K562 (cell line): Measurements from ENCODE around the gene MTHFSD. TPM values are rescaled to one million over a fixed set of nuclear protein-coding genes. Genes with fewer than 3 reads are reported as not detected.

Experiments
- ATAC-seq: fragments of 200-7000 bp; cut with Tn5 transposase; 3 replicates; pipeline ENCODE4 v1.9.1; 2020; ENCODE audit warnings: moderate library complexity
- BruUV-seq: library from RNA; stranded (reverse); fragments of 400-500 nt; replicated peaks from 2 replicates; lab custom pipeline; 2021; lab: Mats Ljungman, UMichigan
- CTCF ChIA-PET: fragments of 300-600 bp; formaldehyde crosslinking; extraction: SDS; loops from one replicate; lab custom pipeline; 2021; ENCODE audit warnings: low intra/inter-chr PET ratio; lab: Yijun Ruan, JAX
- POLR2A ChIA-PET: fragments of 300-600, 350-650 bp; sonication (Branson Sonifier 250); formaldehyde crosslinking; extraction: SDS; loops from one replicate; lab custom pipeline; 2021; ENCODE audit warnings: antibody characterized with exemption, inconsistent platforms; lab: Yijun Ruan, JAX
- DNase-seq, 4 experiments: peaks; one replicate each; pipeline versions ENCODE4 v3.0.0 to v3.0.0-alpha.2; 2011 to 2018; ENCODE audit warnings: low spot score in 3 of 4, mixed read lengths in 3 of 4; ENCODE audit errors: extremely low read depth in 1 of 4
- FAIRE-seq: peaks from 2 replicates; lab custom pipeline; 2011; peaks lifted over from hg19 to GRCh38; lab: Jason Lieb, UNC
- H2AFZ ChIP-seq: 2 replicates; pipeline ENCODE4 v1.6.0; 2011; ENCODE audit warnings: low read depth, low read length, control low read depth, inconsistent platforms
- H3K27ac ChIP-seq: fragments of 200-600 bp; 3 replicates; pipeline ENCODE4 v1.8.0; 2011; ENCODE audit warnings: low read depth, mild to moderate bottlenecking, control low read depth, inconsistent platforms, low read length, moderate library complexity, mixed read lengths; ENCODE audit errors: extremely low read depth
- H3K27me3 ChIP-seq, 2 experiments: fragments of 300-600 bp in 1 of 2; 2 replicates in 1 of 2; 3 replicates in 1 of 2; pipeline versions ENCODE4 v1.6.0 to v1.8.0; 2011; ENCODE audit warnings: inconsistent platforms in 2 of 2, low read length in 2 of 2, mild to moderate bottlenecking in 1 of 2, mixed read lengths in 1 of 2, moderate library complexity in 1 of 2; ENCODE audit not compliant: control insufficient read depth in 2 of 2, insufficient read depth in 2 of 2
- H3K36me3 ChIP-seq: fragments of 300-600 bp; 3 replicates; pipeline ENCODE4 v1.8.0; 2011; ENCODE audit warnings: mild to moderate bottlenecking, low read length, inconsistent platforms; ENCODE audit not compliant: control insufficient read depth, insufficient read depth
- H3K4me1 ChIP-seq, 2 experiments: fragments of 200-600 bp in 1 of 2; replicated peaks in 1 of 2; 2 replicates in 1 of 2; 3 replicates in 1 of 2; pipeline versions ENCODE4 v1.5.1 to v1.8.0; 2011; ENCODE audit warnings: inconsistent platforms in 2 of 2, low read length in 2 of 2, mild to moderate bottlenecking in 1 of 2, mixed read lengths in 1 of 2, moderate library complexity in 1 of 2; ENCODE audit not compliant: control insufficient read depth in 2 of 2, insufficient read depth in 2 of 2
- H3K4me2 ChIP-seq: 2 replicates; pipeline ENCODE4 v1.6.1; 2011; ENCODE audit warnings: low read length, control low read depth, inconsistent platforms, mixed read lengths; ENCODE audit not compliant: insufficient read depth
- H3K4me3 ChIP-seq: fragments of 200-600 bp; sonication (generic), shearing (Covaris generic); 2 replicates; pipeline ENCODE4 v1.5.1; 2016; ENCODE audit warnings: control low read depth, inconsistent platforms
- H3K79me2 ChIP-seq: fragments of 200-600 bp; 3 replicates; pipeline ENCODE4 v1.8.0; 2011; ENCODE audit warnings: low read length, inconsistent platforms; ENCODE audit not compliant: control insufficient read depth, insufficient read depth
- H3K9ac ChIP-seq, 2 experiments: 2 replicates each; pipeline versions ENCODE4 v1.6.0 to v1.6.1; 2011; ENCODE audit warnings: low read depth in 2 of 2, low read length in 2 of 2, control low read depth in 1 of 2, inconsistent platforms in 1 of 2, mild to moderate bottlenecking in 1 of 2, mixed read lengths in 1 of 2; ENCODE audit not compliant: insufficient read depth in 1 of 2
- H3K9me1 ChIP-seq: one replicate; pipeline ENCODE4 v1.6.0; 2011; ENCODE audit warnings: inconsistent platforms, mild to moderate bottlenecking, low read length, moderate library complexity; ENCODE audit not compliant: control insufficient read depth, insufficient read depth
- H3K9me3 ChIP-seq: replicated peaks from 2 replicates; pipeline ENCODE4 v1.5.1; 2011; ENCODE audit warnings: low read depth, low read length, inconsistent platforms; ENCODE audit not compliant: control insufficient read depth, insufficient read depth
- H4K20me1 ChIP-seq: replicated peaks from 2 replicates; pipeline ENCODE4 v1.6.1; 2011; ENCODE audit warnings: low read length, inconsistent platforms, mixed read lengths; ENCODE audit not compliant: control insufficient read depth, insufficient read depth
- ATF1 ChIP-seq, 2 experiments: fragments of 450-650 bp in 1 of 2; IDR thresholded peaks; 2 replicates each; pipeline ENCODE4 v1.6.1; 2016; ENCODE audit warnings: missing compliant biosample characterization in 1 of 2, missing genetic modification characterization in 1 of 2
- CAMTA2 ChIP-seq: fragments of 250-450 bp; sonication (Bioruptor Pico); conservative IDR thresholded peaks from 2 replicates; pipeline ENCODE4 v1.5.1; 2022
- GABPB1 ChIP-seq: sonication (generic); formaldehyde crosslinking; IDR thresholded peaks from 2 replicates; pipeline ENCODE4 v1.8.0; 2022; ENCODE audit warnings: mild to moderate bottlenecking, missing genetic modification reagents
- MXI1 ChIP-seq: IDR thresholded peaks from 2 replicates; pipeline ENCODE4 v1.6.1; 2011; ENCODE audit warnings: low read depth, mild to moderate bottlenecking, improper control_type of control experiment, low read length
- RBM17 ChIP-seq: fragments of 200-400 bp; formaldehyde crosslinking; IDR thresholded peaks from 2 replicates; pipeline ENCODE4 v1.6.1; 2017; ENCODE audit warnings: low read depth, mild to moderate bottlenecking, low read length, borderline replicate concordance
- RNF2 ChIP-seq: sonication (generic); IDR thresholded peaks from 2 replicates; pipeline ENCODE4 v1.6.1; 2016
- SNAPC5 ChIP-seq: fragments of 250-450 bp; sonication (Bioruptor Pico); IDR thresholded peaks from 2 replicates; pipeline ENCODE4 v1.8.0; 2021; ENCODE audit warnings: moderate library complexity, mild to moderate bottlenecking, inconsistent platforms
- SOX6 ChIP-seq: fragments of 450-650 bp; IDR thresholded peaks from 2 replicates; pipeline ENCODE4 v1.6.1; 2014; ENCODE audit warnings: mild to moderate bottlenecking
- U2AF1 ChIP-seq: fragments of 200-400 bp; formaldehyde crosslinking; optimal IDR thresholded peaks from 2 replicates; pipeline ENCODE3; 2017; ENCODE audit warnings: mild to moderate bottlenecking, low read depth, low read length, moderate library complexity
- ZNF318 ChIP-seq, 2 experiments: fragments of 450-650 bp; IDR thresholded peaks; 2 replicates each; pipeline ENCODE4 v1.6.1; 2016; ENCODE audit warnings: mild to moderate bottlenecking in 2 of 2, borderline replicate concordance in 1 of 2, low read depth in 1 of 2, moderate library complexity in 1 of 2
- ZNF655 ChIP-seq: fragments of 250-450 bp; sonication (Bioruptor Pico); IDR thresholded peaks from 2 replicates; pipeline ENCODE4 v1.5.0; 2021
- WGBS: fragments of 100-300 bp; shearing (Covaris generic); methylation state at CpG from one replicate; pipeline ENCODE4 v1.1.6; 2016; ENCODE audit warnings: low coverage, mixed read lengths; ENCODE audit not compliant: insufficient coverage; ENCODE audit errors: missing lambda C conversion rate; 5-methylcytosine and 5-hydroxymethylcytosine counted together
- in situ Hi-C: fragments of 300-500 bp; cut with MboI; formaldehyde crosslinking; loops from 4 replicates; pipeline ENCODE4 v1.15.0; 2018; ENCODE audit warnings: inconsistent platforms, mixed read lengths
- intact Hi-C: fragments of 100-400 bp; cut with micrococcal nuclease; formaldehyde crosslinking; loops from 2 replicates; pipeline ENCODE4 v1.14.2; 2022
- polyA plus RNA-seq, 8 experiments: library from polyadenylated mRNA; depleted of rRNA in 4 of 8; stranded (reverse) in 5 of 8; unstranded in 3 of 8; fragments of >200 nt; fragmentation: Nextera tagmentation in 2 of 8; fragmentation: Illumina TruSeq in 1 of 8; extraction: Ambion mirVana in 2 of 8; extraction: Trizol in 1 of 8; gene quantifications; 2 replicates each; pipeline versions ENCODE4 v1.2.1 to v1.2.3, GENCODE V29; 2011 to 2014; ENCODE audit warnings: inconsistent platforms in 1 of 8, missing spikeins in 1 of 8
- total RNA-seq, 7 experiments: library from RNA; depleted of rRNA in 6 of 7; stranded (reverse); fragments of >200 nt in 6 of 7; fragmentation: Illumina TruSeq in 2 of 7; extraction: Trizol in 2 of 7; gene quantifications; 2 replicates each; pipeline versions ENCODE4 v1.2.1 to v1.2.3, GENCODE V29; 2011 to 2021; ENCODE audit warnings: low replicate concordance in 1 of 7
- TF ChIP-seq, protein P1 (sequence below): fragments of 450-650 bp; formaldehyde crosslinking; IDR thresholded peaks from 2 replicates; pipeline ENCODE4 v1.4.0; 2022; ENCODE audit warnings: missing genetic modification characterization

MTHFSD gene
- total and polyA plus RNA-seq, 9 of the 15 experiments (the other 6 are each of a cell fraction or from before 2014, with no cell fraction given) = 3.2 to 20.2 (median 12.0) TPM

- Histone ChIP-seq H3K9ac (no peak overlapping the region), H3K27me3 (peaks cover 24 to 30% of the 10 kb centered on the region in 2 experiments; a peak in 4 of 5 replicates), H3K4me1 (peaks cover 0 to 18% of the 10 kb centered on the region in 2 experiments; a peak in 3 of 5 replicates), H4K20me1 (no peaks in the 10 kb centered on the region), H3K9me1 (no peaks in the 10 kb centered on the region), H3K79me2 (peaks cover 13% of the 10 kb centered on the region), H3K27ac (no peak overlapping the region), H3K9me3 (no peaks in the 10 kb centered on the region), H3K36me3 (0 out of 3 replicates have a peak, but pooled peaks cover 3% of the 10 kb centered on the region), H3K4me3 (no peak overlapping the region), H2AFZ (no peak overlapping the region), H3K4me2 (no peak overlapping the region)
- intact Hi-C loops (no loop called here), in situ Hi-C loops (loop anchor here (25.0 kb wide), 1 partner anchor 1080 kb away; no protein-coding TSS in a partner anchor)
- ChIA-PET CTCF (no interaction called here), POLR2A (interaction anchor here (0.8 kb wide), 1 partner anchor 1065 kb away, joined by 3 read pairs; no protein-coding TSS in a partner anchor)
- no TSS peak for BruUV-seq
- ATAC-seq (no peak), DNase-seq (no peak), FAIRE-seq (no peak)
- WGBS = 11% methylated on average over 4 of the region's 4 CpGs
- TF ChIP-seq ATF1 (CRISPR knock-in tag; IDR thresholded peaks at IDR 0.05) (no peak), ATF1 (tag; IDR thresholded peaks at IDR 0.05) (no peak), MXI1 (no peak), SNAPC5 (CRISPR knock-in tag) (no peak), SOX6 (no peak), GABPB1 (CRISPR knock-in tag) (no peak), RBM17 (no peak), ZNF318 (IDR thresholded peaks at IDR 0.05; ENCODE audit: borderline replicate concordance in 1 of 2, low read depth in 1 of 2) (no peak), ZNF655 (no peak), U2AF1 (no peak), CAMTA2 (no peak), RNF2 (no peak)
- TF ChIP-seq, protein P1, sequence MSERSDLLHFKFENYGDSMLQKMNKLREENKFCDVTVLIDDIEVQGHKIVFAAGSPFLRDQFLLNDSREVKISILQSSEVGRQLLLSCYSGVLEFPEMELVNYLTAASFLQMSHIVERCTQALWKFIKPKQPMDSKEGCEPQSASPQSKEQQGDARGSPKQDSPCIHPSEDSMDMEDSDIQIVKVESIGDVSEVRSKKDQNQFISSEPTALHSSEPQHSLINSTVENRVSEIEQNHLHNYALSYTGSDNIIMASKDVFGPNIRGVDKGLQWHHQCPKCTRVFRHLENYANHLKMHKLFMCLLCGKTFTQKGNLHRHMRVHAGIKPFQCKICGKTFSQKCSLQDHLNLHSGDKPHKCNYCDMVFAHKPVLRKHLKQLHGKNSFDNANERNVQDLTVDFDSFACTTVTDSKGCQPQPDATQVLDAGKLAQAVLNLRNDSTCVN (CRISPR knock-in tag) = no peak
These were observed 2.6 kb upstream of the MTHFSD start for GRCh38 chr16:86557587-86557986.
